ENCODE measurements around the gene GPR146. TPM values are rescaled to one million over a fixed set of nuclear protein-coding genes. Genes with fewer than 3 reads are reported as not detected.

GPR146 gene
- total and polyA plus RNA-seq, 2 donors from 2014 or later = 7.6 to 10.3 TPM

- Histone ChIP-seq H3K27me3 (ENCODE audit: control insufficient read depth, insufficient read depth, low read length) (no peaks in the 10 kb centered on the region), H3K9me3 (ENCODE audit: control insufficient read depth in 2 of 3, insufficient read depth in 1 of 3, low read length in 3 of 3) (no peaks in the 10 kb centered on the region), H3K4me3 (ENCODE audit: low read length in 3 of 3) (no peak overlapping the region), H3K4me1 (ENCODE audit: control insufficient read depth in 2 of 3, insufficient read depth in 2 of 3, low read depth in 1 of 3, low read length in 3 of 3) (peaks cover 2 to 34% (median 32%) of the 10 kb centered on the region in 3 donors), H3K9ac (ENCODE audit: low read length in 3 of 3) (no peak overlapping the region), H3K27ac (ENCODE audit: low read depth in 2 of 2, low read length in 2 of 2) (no peak overlapping the region), H3K36me3 (ENCODE audit: control insufficient read depth in 2 of 3, insufficient read depth in 3 of 3, low read length in 3 of 3) (peaks cover 0 to 4% (median 0%) of the 10 kb centered on the region in 3 donors)
- intact Hi-C loops (cut with DNase I) = no loop called here
- TF ChIP-seq CTCF (IDR thresholded peaks at IDR 0.05; ENCODE audit: borderline replicate concordance, extremely low read depth, insufficient read depth) = no peak
- FAIRE-seq (no peak), DNase-seq (no peak)
Observed at GRCh38 chr7:1097120-1097504, 52.8 kb downstream of the GPR146 start.

GRCh38 chr7:1098243-1099153, 54.2 kb downstream of the GPR146 start:
- FAIRE-seq = no peak

GRCh38 chr7:1099154-1099542, 54.8 kb downstream of the GPR146 start:
- DNase-seq (no peak), FAIRE-seq (no peak)
- TF ChIP-seq CTCF (IDR thresholded peaks at IDR 0.05; ENCODE audit: borderline replicate concordance, extremely low read depth, insufficient read depth) = no peak
- H3K9me3 ChIP-seq (ENCODE audit: control insufficient read depth in 2 of 3, insufficient read depth in 1 of 3, low read length in 3 of 3) = no peaks in the 10 kb centered on the region
- intact Hi-C loops (cut with DNase I) = no loop called here
- peaks cover 2 to 36% (median 33%) of the 10 kb centered on the region in 3 donors for H3K4me1 ChIP-seq (ENCODE audit: control insufficient read depth in 2 of 3, insufficient read depth in 2 of 3, low read depth in 1 of 3, low read length in 3 of 3)
- no peak overlapping the region for H3K4me3 ChIP-seq (ENCODE audit: low read length in 3 of 3)
- H3K27ac ChIP-seq (ENCODE audit: low read depth in 2 of 2, low read length in 2 of 2) = no peak overlapping the region
- H3K9ac ChIP-seq (ENCODE audit: low read length in 3 of 3) = no peak overlapping the region
- H3K27me3 ChIP-seq (ENCODE audit: control insufficient read depth, insufficient read depth, low read length) = no peaks in the 10 kb centered on the region
- peaks cover 0 to 4% (median 0%) of the 10 kb centered on the region in 3 donors for H3K36me3 ChIP-seq (ENCODE audit: control insufficient read depth in 2 of 3, insufficient read depth in 3 of 3, low read length in 3 of 3)

More at GRCh38 chr7:1098243-1099153, 54.2 kb downstream of the GPR146 start:
- Histone ChIP-seq H3K9me3 (ENCODE audit: control insufficient read depth in 2 of 3, insufficient read depth in 1 of 3, low read length in 3 of 3) (no peaks in the 10 kb centered on the region), H3K27ac (ENCODE audit: low read depth in 2 of 2, low read length in 2 of 2) (no peak overlapping the region), H3K4me3 (ENCODE audit: low read length in 3 of 3) (no peak overlapping the region), H3K36me3 (ENCODE audit: control insufficient read depth in 2 of 3, insufficient read depth in 3 of 3, low read length in 3 of 3) (peaks cover 0 to 4% (median 0%) of the 10 kb centered on the region in 3 donors), H3K27me3 (ENCODE audit: control insufficient read depth, insufficient read depth, low read length) (no peaks in the 10 kb centered on the region), H3K9ac (ENCODE audit: low read length in 3 of 3) (no peak overlapping the region), H3K4me1 (ENCODE audit: control insufficient read depth in 2 of 3, insufficient read depth in 2 of 3, low read depth in 1 of 3, low read length in 3 of 3) (peaks cover 2 to 37% (median 36%) of the 10 kb centered on the region in 3 donors)
- no peak for TF ChIP-seq CTCF (IDR thresholded peaks at IDR 0.05; ENCODE audit: borderline replicate concordance, extremely low read depth, insufficient read depth)
- intact Hi-C loops (cut with DNase I) = no loop called here
- no peak for DNase-seq

All from kidney (tissue), 14 donors.